K562 (cell line): ENCODE data around the gene RCOR2. TPM values are rescaled to one million over a fixed set of nuclear protein-coding genes. Genes with fewer than 3 reads are reported as not detected.

Source experiments
- ATAC-seq: fragments of 200-7000 bp; cut with Tn5 transposase; 3 replicates; pipeline ENCODE4 v1.9.1; 2020; ENCODE audit warnings: moderate library complexity
- BruUV-seq: library from RNA; stranded (reverse); fragments of 400-500 nt; replicated peaks from 2 replicates; lab custom pipeline; 2021; lab: Mats Ljungman, UMichigan
- CTCF ChIA-PET: fragments of 300-600 bp; formaldehyde crosslinking; extraction: SDS; loops from one replicate; lab custom pipeline; 2021; ENCODE audit warnings: low intra/inter-chr PET ratio; lab: Yijun Ruan, JAX
- POLR2A ChIA-PET: fragments of 300-600, 350-650 bp; sonication (Branson Sonifier 250); formaldehyde crosslinking; extraction: SDS; loops from one replicate; lab custom pipeline; 2021; ENCODE audit warnings: antibody characterized with exemption, inconsistent platforms; lab: Yijun Ruan, JAX
- DNase-seq, 4 experiments: peaks; one replicate each; pipeline versions ENCODE4 v3.0.0 to v3.0.0-alpha.2; 2011 to 2018; ENCODE audit warnings: low spot score in 3 of 4, mixed read lengths in 3 of 4; ENCODE audit errors: extremely low read depth in 1 of 4
- FAIRE-seq: peaks from 2 replicates; lab custom pipeline; 2011; peaks lifted over from hg19 to GRCh38; lab: Jason Lieb, UNC
- H2AFZ ChIP-seq: 2 replicates; pipeline ENCODE4 v1.6.0; 2011; ENCODE audit warnings: low read depth, low read length, control low read depth, inconsistent platforms
- H3K27ac ChIP-seq: fragments of 200-600 bp; 3 replicates; pipeline ENCODE4 v1.8.0; 2011; ENCODE audit warnings: low read depth, mild to moderate bottlenecking, control low read depth, inconsistent platforms, low read length, moderate library complexity, mixed read lengths; ENCODE audit errors: extremely low read depth
- H3K27me3 ChIP-seq, 2 experiments: fragments of 300-600 bp in 1 of 2; 2 replicates in 1 of 2; 3 replicates in 1 of 2; pipeline versions ENCODE4 v1.6.0 to v1.8.0; 2011; ENCODE audit warnings: inconsistent platforms in 2 of 2, low read length in 2 of 2, mild to moderate bottlenecking in 1 of 2, mixed read lengths in 1 of 2, moderate library complexity in 1 of 2; ENCODE audit not compliant: control insufficient read depth in 2 of 2, insufficient read depth in 2 of 2
- H3K36me3 ChIP-seq: fragments of 300-600 bp; 3 replicates; pipeline ENCODE4 v1.8.0; 2011; ENCODE audit warnings: mild to moderate bottlenecking, low read length, inconsistent platforms; ENCODE audit not compliant: control insufficient read depth, insufficient read depth
- H3K4me1 ChIP-seq, 2 experiments: fragments of 200-600 bp in 1 of 2; replicated peaks in 1 of 2; 2 replicates in 1 of 2; 3 replicates in 1 of 2; pipeline versions ENCODE4 v1.5.1 to v1.8.0; 2011; ENCODE audit warnings: inconsistent platforms in 2 of 2, low read length in 2 of 2, mild to moderate bottlenecking in 1 of 2, mixed read lengths in 1 of 2, moderate library complexity in 1 of 2; ENCODE audit not compliant: control insufficient read depth in 2 of 2, insufficient read depth in 2 of 2
- H3K4me2 ChIP-seq: 2 replicates; pipeline ENCODE4 v1.6.1; 2011; ENCODE audit warnings: low read length, control low read depth, inconsistent platforms, mixed read lengths; ENCODE audit not compliant: insufficient read depth
- H3K4me3 ChIP-seq: fragments of 200-600 bp; sonication (generic), shearing (Covaris generic); 2 replicates; pipeline ENCODE4 v1.5.1; 2016; ENCODE audit warnings: control low read depth, inconsistent platforms
- H3K79me2 ChIP-seq: fragments of 200-600 bp; 3 replicates; pipeline ENCODE4 v1.8.0; 2011; ENCODE audit warnings: low read length, inconsistent platforms; ENCODE audit not compliant: control insufficient read depth, insufficient read depth
- H3K9ac ChIP-seq, 2 experiments: 2 replicates each; pipeline versions ENCODE4 v1.6.0 to v1.6.1; 2011; ENCODE audit warnings: low read depth in 2 of 2, low read length in 2 of 2, control low read depth in 1 of 2, inconsistent platforms in 1 of 2, mild to moderate bottlenecking in 1 of 2, mixed read lengths in 1 of 2; ENCODE audit not compliant: insufficient read depth in 1 of 2
- H3K9me1 ChIP-seq: one replicate; pipeline ENCODE4 v1.6.0; 2011; ENCODE audit warnings: inconsistent platforms, mild to moderate bottlenecking, low read length, moderate library complexity; ENCODE audit not compliant: control insufficient read depth, insufficient read depth
- H3K9me3 ChIP-seq: replicated peaks from 2 replicates; pipeline ENCODE4 v1.5.1; 2011; ENCODE audit warnings: low read depth, low read length, inconsistent platforms; ENCODE audit not compliant: control insufficient read depth, insufficient read depth
- H4K20me1 ChIP-seq: replicated peaks from 2 replicates; pipeline ENCODE4 v1.6.1; 2011; ENCODE audit warnings: low read length, inconsistent platforms, mixed read lengths; ENCODE audit not compliant: control insufficient read depth, insufficient read depth
- CBX8 ChIP-seq: fragments of 200-600 bp; sonication (generic); IDR thresholded peaks from 2 replicates; pipeline ENCODE4 v1.6.1; 2012; ENCODE audit warnings: borderline replicate concordance, mixed run types, low read depth, mild to moderate bottlenecking, moderate library complexity, mixed read lengths, low read length, control low read depth, inconsistent platforms; ENCODE audit not compliant: poor library complexity, severe bottlenecking; ENCODE audit errors: extremely low read depth
- CREM ChIP-seq: IDR thresholded peaks from 2 replicates; pipeline ENCODE4 v1.6.1; 2014; ENCODE audit warnings: antibody characterized with exemption, low read depth
- NR2C2 ChIP-seq, 2 experiments: fragments of 200-800 bp in 1 of 2; sonication (Bioruptor generic) in 1 of 2; sonication (generic) in 1 of 2; formaldehyde crosslinking in 1 of 2; IDR thresholded peaks; 2 replicates each; pipeline versions ENCODE4 v1.6.1 to v1.8.0; 2016 to 2022; ENCODE audit warnings: mild to moderate bottlenecking in 1 of 2, missing compliant biosample characterization in 1 of 2, missing genetic modification characterization in 1 of 2, missing genetic modification reagents in 1 of 2
- WGBS: fragments of 100-300 bp; shearing (Covaris generic); methylation state at CpG from one replicate; pipeline ENCODE4 v1.1.6; 2016; ENCODE audit warnings: low coverage, mixed read lengths; ENCODE audit not compliant: insufficient coverage; ENCODE audit errors: missing lambda C conversion rate; 5-methylcytosine and 5-hydroxymethylcytosine counted together
- in situ Hi-C: fragments of 300-500 bp; cut with MboI; formaldehyde crosslinking; loops from 4 replicates; pipeline ENCODE4 v1.15.0; 2018; ENCODE audit warnings: inconsistent platforms, mixed read lengths
- intact Hi-C: fragments of 100-400 bp; cut with micrococcal nuclease; formaldehyde crosslinking; loops from 2 replicates; pipeline ENCODE4 v1.14.2; 2022
- polyA plus RNA-seq, 8 experiments: library from polyadenylated mRNA; depleted of rRNA in 4 of 8; stranded (reverse) in 5 of 8; unstranded in 3 of 8; fragments of >200 nt; fragmentation: Nextera tagmentation in 2 of 8; fragmentation: Illumina TruSeq in 1 of 8; extraction: Ambion mirVana in 2 of 8; extraction: Trizol in 1 of 8; gene quantifications; 2 replicates each; pipeline versions ENCODE4 v1.2.1 to v1.2.3, GENCODE V29; 2011 to 2014; ENCODE audit warnings: inconsistent platforms in 1 of 8, missing spikeins in 1 of 8
- total RNA-seq, 7 experiments: library from RNA; depleted of rRNA in 6 of 7; stranded (reverse); fragments of >200 nt in 6 of 7; fragmentation: Illumina TruSeq in 2 of 7; extraction: Trizol in 2 of 7; gene quantifications; 2 replicates each; pipeline versions ENCODE4 v1.2.1 to v1.2.3, GENCODE V29; 2011 to 2021; ENCODE audit warnings: low replicate concordance in 1 of 7
- TF ChIP-seq, protein P1 (sequence below), 2 experiments: fragments of 450-650 bp; conservative IDR thresholded peaks; 2 replicates each; pipeline ENCODE4 v1.6.1; 2017; ENCODE audit warnings: mild to moderate bottlenecking in 2 of 2, moderate library complexity in 2 of 2

RCOR2 gene
- total and polyA plus RNA-seq, 9 of the 15 experiments (the other 6 are each of a cell fraction or from before 2014, with no cell fraction given): 0.04 to 6.5 (median 2.5) TPM; not detected in 1

DNA sequence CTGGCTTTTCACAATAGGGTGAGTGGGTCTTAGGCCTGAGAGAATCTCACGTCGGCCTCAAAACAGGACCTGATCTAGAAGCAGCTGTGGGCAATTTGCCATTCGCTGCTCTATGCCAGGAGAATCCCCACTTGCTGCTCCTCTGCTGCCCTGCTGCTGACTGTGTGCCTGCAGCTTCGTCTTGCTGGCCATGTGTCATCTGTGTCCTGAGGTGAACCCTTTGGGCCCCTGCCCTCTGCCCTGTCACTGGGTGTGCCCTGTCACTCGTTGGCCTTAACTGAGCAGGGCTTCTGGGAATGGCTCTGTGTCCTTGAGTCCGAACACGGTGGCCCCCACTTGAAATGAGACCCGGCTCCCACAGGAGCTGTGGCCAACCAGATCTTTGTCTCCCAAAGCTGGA, 28.0 kb upstream of the RCOR2 start (continued):
- TF ChIP-seq, protein P1, sequence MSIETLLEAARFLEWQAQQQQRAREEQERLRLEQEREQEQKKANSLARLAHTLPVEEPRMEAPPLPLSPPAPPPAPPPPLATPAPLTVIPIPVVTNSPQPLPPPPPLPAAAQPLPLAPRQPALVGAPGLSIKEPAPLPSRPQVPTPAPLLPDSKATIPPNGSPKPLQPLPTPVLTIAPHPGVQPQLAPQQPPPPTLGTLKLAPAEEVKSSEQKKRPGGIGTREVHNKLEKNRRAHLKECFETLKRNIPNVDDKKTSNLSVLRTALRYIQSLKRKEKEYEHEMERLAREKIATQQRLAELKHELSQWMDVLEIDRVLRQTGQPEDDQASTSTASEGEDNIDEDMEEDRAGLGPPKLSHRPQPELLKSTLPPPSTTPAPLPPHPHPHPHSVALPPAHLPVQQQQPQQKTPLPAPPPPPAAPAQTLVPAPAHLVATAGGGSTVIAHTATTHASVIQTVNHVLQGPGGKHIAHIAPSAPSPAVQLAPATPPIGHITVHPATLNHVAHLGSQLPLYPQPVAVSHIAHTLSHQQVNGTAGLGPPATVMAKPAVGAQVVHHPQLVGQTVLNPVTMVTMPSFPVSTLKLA (conservative IDR thresholded peaks at IDR 0.05): 0 out of 4 replicates have a peak, but pooled peaks of 1 of the 2 experiments have one; percentile 13
- TF ChIP-seq CBX8 (no peak), NR2C2 (CRISPR knock-in tag; IDR thresholded peaks at IDR 0.05) (no peak), NR2C2 (tag; IDR thresholded peaks at IDR 0.05) (peak; percentile 50; the same call in 1 of the 2 replicates)

DNA sequence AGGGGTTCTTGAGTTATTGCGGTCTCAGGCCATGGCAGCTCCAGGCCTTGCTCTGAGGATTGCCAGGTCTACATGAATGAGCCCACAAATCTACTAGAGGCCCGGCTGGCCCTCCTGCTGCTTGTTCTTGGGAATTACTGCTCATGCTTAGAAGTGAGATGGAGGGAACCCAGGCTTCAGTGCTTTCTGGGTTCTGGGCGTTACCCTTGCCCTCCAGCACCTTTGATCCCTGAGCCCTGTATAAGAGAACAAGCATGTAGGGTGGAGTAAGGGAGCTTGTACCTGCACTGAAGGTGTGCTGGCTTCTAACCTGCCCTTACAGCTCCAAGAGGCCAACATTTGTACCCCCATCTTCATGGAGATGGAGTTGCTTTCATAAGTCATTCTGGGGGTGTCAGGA, 25.8 kb upstream of the RCOR2 start:
- ChIA-PET CTCF (no interaction called here), POLR2A (interaction anchor here (0.5 to 1.7 kb wide), 4 partner anchors 12 to 1555 kb away, joined by 3 to 6 read pairs (median 3); partner anchors contain the start of gene COX8A)
- no peaks in the 10 kb centered on the region for H3K9me3 ChIP-seq
- H3K4me1 ChIP-seq: peaks cover 51 to 57% of the 10 kb centered on the region in 2 experiments
- H3K9ac ChIP-seq: peak overlapping the region in 1 of 2 experiments; percentile 39; a peak in 2 of 4 replicates
- peaks cover 4% of the 10 kb centered on the region for H3K9me1 ChIP-seq
- H3K36me3 ChIP-seq: peaks cover 60% of the 10 kb centered on the region
- 84% methylated on average over 3 of the region's 3 CpGs for WGBS
- no peaks in the 10 kb centered on the region for H3K27me3 ChIP-seq
- intact Hi-C loops (no loop called here), in situ Hi-C loops (loop anchor here (10.0 kb wide), 1 partner anchor 108 kb away; the partner anchor contains the start of gene MARK2)
- ATAC-seq (no peak), FAIRE-seq (no peak), DNase-seq (peak in 1 of 4 experiments; percentile 6)
- peaks cover 15% of the 10 kb centered on the region; the same call in 1 of the 2 replicates for H4K20me1 ChIP-seq
- H3K27ac ChIP-seq: no peak overlapping the region
- no TSS peak for BruUV-seq
- TF ChIP-seq CREM: no peak
- no peak overlapping the region for H3K4me3 ChIP-seq
- H3K79me2 ChIP-seq: peaks cover 67% of the 10 kb centered on the region
- no peak overlapping the region for H2AFZ ChIP-seq
- H3K4me2 ChIP-seq: no peak overlapping the region
